GM21447 (cell line): ENCODE measurements around the gene CMA1.
A peak's percentile ranks its signal among the peaks of the same experiment; 100 is the strongest.
"Not testable (repeated sequence)": the region's sequence is repeated elsewhere in the genome, so short reads cannot be mapped to it uniquely, and the experiment has no call there.

Experiments
- ATAC-seq: cut with Tn5 transposase; IDR thresholded peaks from one replicate; pipeline ENCODE4 v1.9.1; 2021; ENCODE audit not compliant: unreplicated experiment

CMA1 gene

GRCh38 chr14:24508155-24508840, at the start of gene CMA1:
CMA1 (minus strand) TSS chr14:24508265; CDS start chr14:24508235, 30 bp downstream.
- peak; percentile 84 for ATAC-seq

- ATAC-seq: no peak
These were observed 48.7 kb upstream of the CMA1 start for GRCh38 chr14:24556756-24557155.

- ATAC-seq: not testable (repeated sequence)
These were observed 41.0 kb upstream of the CMA1 start for GRCh38 chr14:24549064-24549463.

GRCh38 chr14:24542346-24542936, 34.4 kb upstream of the CMA1 start:
- no peak for ATAC-seq

- ATAC-seq: no peak
These were observed 27.7 kb upstream of the CMA1 start for GRCh38 chr14:24535737-24536136.

- no peak for ATAC-seq
These were observed 26.2 kb upstream of the CMA1 start for GRCh38 chr14:24534286-24534685.

- ATAC-seq: not testable (repeated sequence)
These were observed 18.0 kb upstream of the CMA1 start for GRCh38 chr14:24525877-24526620.

GRCh38 chr14:24518851-24519250, 10.8 kb upstream of the CMA1 start:
- no peak for ATAC-seq

GRCh38 chr14:24514209-24514608, 6.1 kb upstream of the CMA1 start:
- ATAC-seq: no peak

- no peak for ATAC-seq
These were observed 4.9 kb upstream of the CMA1 start for GRCh38 chr14:24513009-24513408.

- ATAC-seq: no peak
These were observed 1.6 kb downstream of the CMA1 start for GRCh38 chr14:24506443-24506842.

- ATAC-seq: no peak
These were observed 3.6 kb downstream of the CMA1 start for GRCh38 chr14:24504425-24504950.

GRCh38 chr14:24491586-24492408, 16.3 kb downstream of the CMA1 start:
- not testable (repeated sequence) for ATAC-seq

GRCh38 chr14:24483604-24484252, 24.3 kb downstream of the CMA1 start:
- ATAC-seq: no peak

GRCh38 chr14:24482699-24483303, 25.3 kb downstream of the CMA1 start:
- not testable (repeated sequence) for ATAC-seq

GRCh38 chr14:24481622-24482324, 26.3 kb downstream of the CMA1 start:
- ATAC-seq: no peak

GRCh38 chr14:24479999-24480398, 28.1 kb downstream of the CMA1 start:
- not testable (repeated sequence) for ATAC-seq

GRCh38 chr14:24475261-24475660, 32.8 kb downstream of the CMA1 start:
- no peak for ATAC-seq

GRCh38 chr14:24473211-24473610, 34.9 kb downstream of the CMA1 start:
- no peak for ATAC-seq
